CD14-positive monocyte (primary cell): Measurements from ENCODE around the gene CEACAM7. TPM values are rescaled to one million over a fixed set of nuclear protein-coding genes. Genes with fewer than 3 reads are reported as not detected.

ENCODE experiments used
- DNase-seq, 3 donors: peaks; one replicate each; pipeline ENCODE4 v3.0.0-alpha.2; 2011 to 2022
- H2AFZ ChIP-seq: 2 replicates; pipeline ENCODE4 v1.6.0; 2012; ENCODE audit warnings: mild to moderate bottlenecking, low read depth, low read length, inconsistent platforms; ENCODE audit not compliant: insufficient read depth, poor library complexity, severe bottlenecking
- H3K27ac ChIP-seq, 2 donors: 1 replicate in 1 of 2; 2 replicates in 1 of 2; pipeline ENCODE4 v1.5.1; 2012 to 2013; ENCODE audit warnings: low read length in 2 of 2, control low read depth in 1 of 2, inconsistent platforms in 1 of 2, low read depth in 1 of 2, mild to moderate bottlenecking in 1 of 2
- H3K27me3 ChIP-seq, 2 donors: one replicate each; pipeline versions ENCODE4 v1.6.0 to v1.6.1; 2011 to 2013; ENCODE audit warnings: low read length in 2 of 2; ENCODE audit not compliant: control insufficient read depth in 2 of 2, insufficient read depth in 2 of 2
- H3K36me3 ChIP-seq, 2 donors: replicated peaks in 1 of 2; 1 replicate in 1 of 2; 2 replicates in 1 of 2; pipeline versions ENCODE4 v1.5.1 to v1.6.1; 2012 to 2013; ENCODE audit warnings: low read length in 2 of 2, control low read depth in 1 of 2, inconsistent platforms in 1 of 2, mild to moderate bottlenecking in 1 of 2; ENCODE audit not compliant: insufficient read depth in 2 of 2, control insufficient read depth in 1 of 2
- H3K4me1 ChIP-seq, 2 donors: 1 replicate in 1 of 2; 2 replicates in 1 of 2; pipeline versions ENCODE4 v1.5.1 to v1.6.1; 2012 to 2013; ENCODE audit warnings: low read length in 2 of 2, control low read depth in 1 of 2, inconsistent platforms in 1 of 2, mild to moderate bottlenecking in 1 of 2, moderate library complexity in 1 of 2; ENCODE audit not compliant: insufficient read depth in 2 of 2, control insufficient read depth in 1 of 2
- H3K4me2 ChIP-seq: replicated peaks from 2 replicates; pipeline ENCODE3; 2012; ENCODE audit warnings: low read length, moderate library complexity, mild to moderate bottlenecking; ENCODE audit not compliant: poor library complexity, severe bottlenecking; ENCODE audit errors: extremely low read depth
- H3K4me3 ChIP-seq, 3 experiments: fragments of 200-600 bp in 1 of 3; sonication (generic) in 1 of 3; replicated peaks in 1 of 3; 1 replicate in 2 of 3; 2 replicates in 1 of 3; pipeline ENCODE4 v1.5.1; 2011 to 2013; ENCODE audit warnings: low read length in 3 of 3, mild to moderate bottlenecking in 3 of 3, control low read depth in 2 of 3, low read depth in 2 of 3, inconsistent platforms in 1 of 3, moderate library complexity in 1 of 3
- H3K79me2 ChIP-seq: 2 replicates; pipeline ENCODE4 v1.6.0; 2012; ENCODE audit warnings: mild to moderate bottlenecking, control low read depth, inconsistent platforms, low read length, moderate library complexity; ENCODE audit not compliant: insufficient read depth
- H3K9ac ChIP-seq: 2 replicates; pipeline ENCODE4 v1.6.0; 2017; ENCODE audit warnings: low read length, mild to moderate bottlenecking; ENCODE audit not compliant: insufficient read depth, poor library complexity, severe bottlenecking
- H3K9me3 ChIP-seq, 2 donors: replicated peaks in 1 of 2; 1 replicate in 1 of 2; 2 replicates in 1 of 2; pipeline versions ENCODE4 v1.5.1 to v1.6.1; 2012 to 2013; ENCODE audit warnings: low read length in 2 of 2, control low read depth in 1 of 2; ENCODE audit not compliant: control insufficient read depth in 1 of 2, insufficient read depth in 1 of 2
- H4K20me1 ChIP-seq: 2 replicates; pipeline ENCODE4 v1.6.0; 2012; ENCODE audit warnings: mild to moderate bottlenecking, low read length, control low read depth, moderate library complexity; ENCODE audit not compliant: insufficient read depth
- H3K27ac Mint-ChIP-seq, 7 donors: one replicate each; pipeline ENCODE4 v1.8.0; 2020; ENCODE audit warnings: mild to moderate bottlenecking in 7 of 7, mixed read lengths in 7 of 7, moderate library complexity in 6 of 7, inconsistent platforms in 2 of 7
- H3K27me3 Mint-ChIP-seq, 3 donors: one replicate each; pipeline ENCODE4 v1.8.0; 2021 to 2022; ENCODE audit warnings: low read depth in 3 of 3, mild to moderate bottlenecking in 3 of 3, mixed read lengths in 3 of 3, moderate library complexity in 3 of 3, inconsistent platforms in 1 of 3
- H3K36me3 Mint-ChIP-seq, 2 donors: one replicate each; pipeline ENCODE4 v1.8.0; 2020; ENCODE audit warnings: mixed read lengths in 2 of 2, inconsistent platforms in 1 of 2, mild to moderate bottlenecking in 1 of 2
- H3K4me1 Mint-ChIP-seq: one replicate; pipeline ENCODE4 v1.8.0; 2020; ENCODE audit warnings: mild to moderate bottlenecking, mixed read lengths
- H3K4me3 Mint-ChIP-seq, 2 donors: one replicate each; pipeline ENCODE4 v1.8.0; 2020; ENCODE audit warnings: mild to moderate bottlenecking in 2 of 2, mixed read lengths in 2 of 2, moderate library complexity in 1 of 2
- H3K9me3 Mint-ChIP-seq, 7 donors: one replicate each; pipeline ENCODE4 v1.8.0; 2020 to 2022; ENCODE audit warnings: mixed read lengths in 7 of 7, mild to moderate bottlenecking in 6 of 7, moderate library complexity in 6 of 7, inconsistent platforms in 2 of 7
- whole genome bisulfite sequencing: methylation state at CpG from one replicate; pipeline ENCODE4 v1.1.5; 2013; ENCODE audit warnings: missing lambda C conversion rate; ENCODE audit not compliant: insufficient coverage; 5-methylcytosine and 5-hydroxymethylcytosine counted together
- intact Hi-C, 2 donors: fragments of 100-400 bp; cut with micrococcal nuclease; formaldehyde crosslinking; loops; one replicate each; pipeline versions ENCODE4 v1.15.0 to v1.15.1; 2023
- polyA plus RNA-seq, 3 donors: library from polyadenylated mRNA; depleted of rRNA in 1 of 3; unstranded in 2 of 3; stranded (reverse) in 1 of 3; fragments of 300-500 nt in 2 of 3; fragments of >200 nt in 1 of 3; fragmentation: Illumina TruSeq in 2 of 3; gene quantifications; 1 replicate in 2 of 3; 2 replicates in 1 of 3; pipeline ENCODE4 v1.2.3, GENCODE V29; 2012 to 2021
- TF ChIP-seq, protein P1 (sequence below): fragments of 200-600 bp; IDR thresholded peaks from one replicate; pipeline ENCODE4 v1.8.0; 2022; ENCODE audit warnings: antibody characterized with exemption, mild to moderate bottlenecking

The CEACAM7 gene
- polyA plus RNA-seq, 3 donors = not detected

DNA sequence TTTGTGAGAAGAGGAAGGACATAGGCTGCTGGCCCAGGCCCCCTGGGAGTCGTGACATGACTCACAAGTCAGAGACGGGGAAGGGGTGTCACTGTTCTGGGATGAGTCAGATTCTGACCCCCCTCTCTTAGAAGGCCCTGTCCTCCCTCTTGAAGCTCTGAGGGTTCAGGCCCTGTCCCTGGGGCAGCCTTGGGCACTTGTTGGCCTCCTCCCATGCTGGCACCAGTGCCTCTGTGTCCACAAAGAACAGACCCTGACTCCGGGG, 2.7 kb upstream of the CEACAM7 start:
- WGBS = 100% methylated on average over 1 of the region's 3 CpGs
- TF ChIP-seq, protein P1, sequence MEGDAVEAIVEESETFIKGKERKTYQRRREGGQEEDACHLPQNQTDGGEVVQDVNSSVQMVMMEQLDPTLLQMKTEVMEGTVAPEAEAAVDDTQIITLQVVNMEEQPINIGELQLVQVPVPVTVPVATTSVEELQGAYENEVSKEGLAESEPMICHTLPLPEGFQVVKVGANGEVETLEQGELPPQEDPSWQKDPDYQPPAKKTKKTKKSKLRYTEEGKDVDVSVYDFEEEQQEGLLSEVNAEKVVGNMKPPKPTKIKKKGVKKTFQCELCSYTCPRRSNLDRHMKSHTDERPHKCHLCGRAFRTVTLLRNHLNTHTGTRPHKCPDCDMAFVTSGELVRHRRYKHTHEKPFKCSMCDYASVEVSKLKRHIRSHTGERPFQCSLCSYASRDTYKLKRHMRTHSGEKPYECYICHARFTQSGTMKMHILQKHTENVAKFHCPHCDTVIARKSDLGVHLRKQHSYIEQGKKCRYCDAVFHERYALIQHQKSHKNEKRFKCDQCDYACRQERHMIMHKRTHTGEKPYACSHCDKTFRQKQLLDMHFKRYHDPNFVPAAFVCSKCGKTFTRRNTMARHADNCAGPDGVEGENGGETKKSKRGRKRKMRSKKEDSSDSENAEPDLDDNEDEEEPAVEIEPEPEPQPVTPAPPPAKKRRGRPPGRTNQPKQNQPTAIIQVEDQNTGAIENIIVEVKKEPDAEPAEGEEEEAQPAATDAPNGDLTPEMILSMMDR = no peak
- H3K4me2 ChIP-seq = no peak overlapping the region
- no peak overlapping the region for H3K27ac Mint-ChIP-seq
- H3K36me3 Mint-ChIP-seq = no peaks in the 10 kb centered on the region
- no peak overlapping the region for H3K9ac ChIP-seq
- no peak overlapping the region for H3K4me3 Mint-ChIP-seq
- H4K20me1 ChIP-seq = no peaks in the 10 kb centered on the region
- H3K4me1 ChIP-seq = no peaks in the 10 kb centered on the region
- H3K27me3 Mint-ChIP-seq = peaks cover 23 to 53% (median 24%) of the 10 kb centered on the region in 3 donors
- no peak overlapping the region for H2AFZ ChIP-seq
- peak in 1 of 3 donors; percentile 44 for DNase-seq
- H3K36me3 ChIP-seq = no peaks in the 10 kb centered on the region
- peaks cover 0 to 14% of the 10 kb centered on the region in 2 donors for H3K27me3 ChIP-seq
- no peak overlapping the region for H3K4me3 ChIP-seq
- intact Hi-C loops = no loop called here
- peaks cover 0 to 17% (median 12%) of the 10 kb centered on the region in 7 donors for H3K9me3 Mint-ChIP-seq
- no peaks in the 10 kb centered on the region for H3K79me2 ChIP-seq
- peaks cover 3% of the 10 kb centered on the region for H3K4me1 Mint-ChIP-seq
- H3K27ac ChIP-seq = no peak overlapping the region
- peaks cover 0 to 7% of the 10 kb centered on the region in 2 donors for H3K9me3 ChIP-seq

DNA sequence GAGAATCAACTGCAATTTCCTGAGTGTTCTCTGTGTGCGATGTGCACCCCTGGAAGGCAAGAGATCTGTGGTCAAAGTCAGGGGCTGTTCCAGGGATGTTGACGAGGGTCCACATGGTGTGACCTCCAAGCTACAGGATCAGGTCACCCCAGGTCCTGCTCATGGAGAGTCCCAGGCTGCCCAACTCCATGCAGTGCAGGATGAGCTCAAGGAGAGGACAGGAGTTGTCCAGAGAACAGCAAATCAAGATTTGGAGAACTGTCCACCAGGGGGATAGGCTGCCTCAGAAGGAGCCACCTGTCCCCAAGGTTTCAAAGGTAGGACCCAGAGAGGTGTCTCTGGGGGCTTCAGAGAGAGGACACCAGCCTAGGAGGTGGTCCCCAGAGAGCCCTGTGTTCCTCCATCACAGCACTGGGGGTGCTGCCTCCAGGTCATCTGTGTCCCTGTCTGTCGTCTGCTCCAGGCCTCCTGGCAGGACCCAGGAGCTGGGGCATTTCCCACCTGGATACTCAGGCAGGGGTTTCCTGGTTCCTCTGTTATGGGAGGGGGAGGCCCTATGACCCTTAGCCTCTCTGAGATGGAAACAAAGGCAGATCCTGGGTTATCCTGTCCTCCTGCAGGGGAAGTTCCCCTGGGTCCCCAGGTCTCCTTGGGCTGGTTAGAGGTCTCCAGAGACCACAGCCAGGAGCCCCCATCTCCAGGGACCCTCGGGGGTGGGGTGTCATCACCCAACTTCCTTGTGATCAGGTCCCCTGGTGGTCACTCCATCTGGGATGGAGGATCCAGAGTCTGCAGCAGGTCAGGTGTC, 2.1 kb upstream of the CEACAM7 start:
- Histone ChIP-seq H3K27ac (no peak overlapping the region), H3K9me3 (peaks cover 0 to 7% of the 10 kb centered on the region in 2 donors), H3K27me3 (peaks cover 0 to 14% of the 10 kb centered on the region in 2 donors), H3K36me3 (no peaks in the 10 kb centered on the region), H3K9ac (no peak overlapping the region), H4K20me1 (no peaks in the 10 kb centered on the region), H2AFZ (no peak overlapping the region), H3K4me2 (no peak overlapping the region), H3K4me3 (no peak overlapping the region), H3K79me2 (no peaks in the 10 kb centered on the region), H3K4me1 (no peaks in the 10 kb centered on the region)
- Mint-ChIP-seq H3K9me3 (peaks cover 0 to 17% (median 12%) of the 10 kb centered on the region in 7 donors), H3K27ac (no peak overlapping the region), H3K4me1 (peaks cover 3% of the 10 kb centered on the region), H3K4me3 (no peak overlapping the region), H3K27me3 (peaks cover 19 to 53% (median 20%) of the 10 kb centered on the region in 3 donors), H3K36me3 (no peaks in the 10 kb centered on the region)
- intact Hi-C loops = no loop called here
- no peak for DNase-seq
- WGBS = 82% methylated on average over 3 of the region's 4 CpGs
- TF ChIP-seq, protein P1 = no peak
